GM12878 (cell line): Measurements from ENCODE around the gene NRXN3. TPM values are rescaled to one million over a fixed set of nuclear protein-coding genes. Genes with fewer than 3 reads are reported as not detected.

Experiments
- ATAC-seq: fragments of 200-7000 bp; cut with Tn5 transposase; 3 replicates; pipeline ENCODE4 v1.9.1; 2020; ENCODE audit warnings: mild to moderate bottlenecking, moderate library complexity
- BruUV-seq: library from RNA; stranded (reverse); fragments of 400-500 nt; replicated peaks from 2 replicates; lab custom pipeline; 2021; lab: Mats Ljungman, UMichigan
- CTCF ChIA-PET: fragments of 300-600 bp; sonication (Branson Sonifier 250); formaldehyde crosslinking; extraction: SDS; loops from one replicate; lab custom pipeline; 2021; ENCODE audit warnings: inconsistent platforms; lab: Yijun Ruan, JAX
- POLR2A ChIA-PET: fragments of 350-600 bp; formaldehyde crosslinking; extraction: SDS; loops from one replicate; lab custom pipeline; 2021; ENCODE audit warnings: inconsistent platforms; lab: Charles Lee
- RAD21 ChIA-PET: fragments of 300-600 bp; sonication (Branson Sonifier 250); formaldehyde crosslinking; loops from one replicate; lab custom pipeline; 2023; ENCODE audit warnings: antibody characterized with exemption; ENCODE audit not compliant: unreplicated experiment; lab: Charles Lee
- SMC1A ChIA-PET: fragments of 300-600 bp; sonication (Branson Sonifier 250); formaldehyde crosslinking; loops from one replicate; lab custom pipeline; 2023; ENCODE audit not compliant: unreplicated experiment, uncharacterized antibody; lab: Charles Lee
- DNase-seq: peaks from one replicate; pipeline ENCODE4 v3.0.0-alpha.2; 2011; ENCODE audit warnings: low read depth, low spot score
- FAIRE-seq: peaks from 3 replicates; lab custom pipeline; 2011; peaks lifted over from hg19 to GRCh38; lab: Jason Lieb, UNC
- H2AFZ ChIP-seq: 2 replicates; pipeline ENCODE4 v1.6.0; 2011; ENCODE audit warnings: low read depth, low read length, control low read depth; ENCODE audit not compliant: control insufficient read depth
- H3K27ac ChIP-seq: 2 replicates; pipeline ENCODE4 v1.5.1; 2011; ENCODE audit warnings: control low read depth; ENCODE audit not compliant: control insufficient read depth, insufficient read depth
- H3K27me3 ChIP-seq, 2 experiments: replicated peaks in 1 of 2; 2 replicates each; pipeline versions ENCODE4 v1.6.0 to v1.6.1; 2011; ENCODE audit warnings: low read length in 1 of 2; ENCODE audit not compliant: control insufficient read depth in 2 of 2, insufficient read depth in 2 of 2
- H3K36me3 ChIP-seq, 2 experiments: 2 replicates each; pipeline ENCODE4 v1.5.1; 2011; ENCODE audit warnings: low read length in 1 of 2; ENCODE audit not compliant: control insufficient read depth in 2 of 2, insufficient read depth in 2 of 2
- H3K4me1 ChIP-seq: 2 replicates; pipeline ENCODE4 v1.6.1; 2011; ENCODE audit warnings: mild to moderate bottlenecking, low read length, moderate library complexity, mixed read lengths; ENCODE audit not compliant: control insufficient read depth, insufficient read depth
- H3K4me2 ChIP-seq: 2 replicates; pipeline ENCODE4 v1.6.0; 2011; ENCODE audit warnings: control low read depth; ENCODE audit not compliant: control insufficient read depth, insufficient read depth
- H3K4me3 ChIP-seq: fragments of 200-600 bp; sonication (generic); 2 replicates; pipeline ENCODE4 v1.5.1; 2016
- H3K79me2 ChIP-seq: 2 replicates; pipeline ENCODE4 v1.6.0; 2011; ENCODE audit warnings: low read length; ENCODE audit not compliant: control insufficient read depth, insufficient read depth
- H3K9ac ChIP-seq: 2 replicates; pipeline ENCODE4 v1.8.0; 2011; ENCODE audit warnings: low read length, control low read depth, mixed read lengths; ENCODE audit not compliant: control insufficient read depth, insufficient read depth
- H3K9me3 ChIP-seq: replicated peaks from 3 replicates; pipeline ENCODE4 v1.5.1; 2011; ENCODE audit warnings: mild to moderate bottlenecking, low read length; ENCODE audit not compliant: control insufficient read depth, insufficient read depth
- H4K20me1 ChIP-seq: 2 replicates; pipeline ENCODE4 v1.6.0; 2011; ENCODE audit not compliant: control insufficient read depth, insufficient read depth
- ATF3 ChIP-seq: IDR thresholded peaks from 2 replicates; pipeline ENCODE4 v1.6.1; 2011; ENCODE audit warnings: low read depth, mild to moderate bottlenecking, low read length, moderate library complexity, borderline replicate concordance; ENCODE audit errors: extremely low read depth
- BCL11A ChIP-seq: IDR thresholded peaks from 2 replicates; pipeline ENCODE4 v1.6.1; 2011; ENCODE audit warnings: low read depth, low read length
- BHLHE40 ChIP-seq, 2 experiments: fragments of 450-650 bp in 1 of 2; IDR thresholded peaks; 2 replicates each; pipeline ENCODE4 v1.6.1; 2011 to 2017; ENCODE audit warnings: low read depth in 2 of 2, borderline replicate concordance in 1 of 2, improper control_type of control experiment in 1 of 2, low read length in 1 of 2, mild to moderate bottlenecking in 1 of 2
- BMI1 ChIP-seq: fragments of 450-650 bp; IDR thresholded peaks from 2 replicates; pipeline ENCODE4 v1.6.1; 2016; ENCODE audit warnings: mild to moderate bottlenecking, moderate library complexity, borderline replicate concordance
- CREM ChIP-seq: IDR thresholded peaks from 2 replicates; pipeline ENCODE4 v1.6.1; 2014; ENCODE audit warnings: antibody characterized with exemption, low read depth
- EED ChIP-seq: sonication (generic); IDR thresholded peaks from 2 replicates; pipeline ENCODE4 v1.6.1; 2016; ENCODE audit warnings: antibody characterized with exemption, low read depth
- ETV6 ChIP-seq, 2 experiments: fragments of 450-650 bp in 1 of 2; IDR thresholded peaks in 1 of 2; conservative IDR thresholded peaks in 1 of 2; 2 replicates each; pipeline ENCODE4 v1.6.1; 2014; ENCODE audit warnings: antibody characterized with exemption in 1 of 2, borderline replicate concordance in 1 of 2, low read depth in 1 of 2, mild to moderate bottlenecking in 1 of 2, moderate library complexity in 1 of 2
- EZH2 ChIP-seq: IDR thresholded peaks from 2 replicates; pipeline ENCODE4 v1.6.1; 2012; ENCODE audit warnings: low read depth, mild to moderate bottlenecking, control low read depth, inconsistent platforms, low read length, borderline replicate concordance; ENCODE audit not compliant: control insufficient read depth
- NBN ChIP-seq: fragments of 450-650 bp; IDR thresholded peaks from 2 replicates; pipeline ENCODE4 v1.6.1; 2016
- POLR2A ChIP-seq: IDR thresholded peaks from 2 replicates; pipeline ENCODE4 v1.6.1; 2011; ENCODE audit warnings: low read depth, mild to moderate bottlenecking, low read length
- RFX5 ChIP-seq: IDR thresholded peaks from 2 replicates; pipeline ENCODE4 v1.6.1; 2011; ENCODE audit warnings: low read depth, low read length, improper control_type of control experiment
- RUNX3 ChIP-seq: IDR thresholded peaks from 2 replicates; pipeline ENCODE4 v1.6.1; 2012; ENCODE audit warnings: low read length, inconsistent platforms
- SMAD5 ChIP-seq: IDR thresholded peaks from 2 replicates; pipeline ENCODE4 v1.6.1; 2016; ENCODE audit warnings: antibody characterized with exemption, low read depth
- WGBS: methylation state at CpG from one replicate; pipeline ENCODE4 v1.1.6; 2016; ENCODE audit warnings: low lambda C conversion rate; ENCODE audit not compliant: insufficient replicate concordance, insufficient coverage; ENCODE audit errors: missing lambda C conversion rate; 5-methylcytosine and 5-hydroxymethylcytosine counted together
- in situ Hi-C: fragments of 300-500 bp; cut with MboI; formaldehyde crosslinking; loops from 9 replicates; pipeline ENCODE4 v1.14.3; 2018; ENCODE audit warnings: mixed read lengths
- intact Hi-C: fragments of 100-400 bp; cut with micrococcal nuclease; formaldehyde crosslinking; loops from one replicate; pipeline ENCODE4 v1.14.2; 2022; ENCODE audit not compliant: unreplicated experiment
- polyA plus RNA-seq, 11 experiments: library from polyadenylated mRNA; depleted of rRNA in 4 of 11; unstranded in 6 of 11; stranded (reverse) in 5 of 11; fragments of >200 nt; fragmentation: Nextera tagmentation in 4 of 11; fragmentation: Illumina TruSeq in 1 of 11; extraction: Ambion mirVana in 4 of 11; extraction: Trizol in 1 of 11; gene quantifications; 1 replicate in 1 of 11; 2 replicates in 10 of 11; pipeline versions ENCODE4 v1.2.1 to v1.2.3, GENCODE V29; 2011 to 2016; ENCODE audit warnings: inconsistent platforms in 2 of 11, missing spikeins in 2 of 11, low read depth in 1 of 11
- total RNA-seq, 4 experiments: library from RNA; depleted of rRNA in 3 of 4; stranded (reverse); fragments of >200 nt in 3 of 4; fragmentation: Illumina TruSeq in 1 of 4; extraction: Trizol in 1 of 4; gene quantifications; 2 replicates each; pipeline versions ENCODE4 v1.2.1 to v1.2.3, GENCODE V29; 2013 to 2021

NRXN3 gene
- total and polyA plus RNA-seq, 10 of the 15 experiments (the other 5 are each of a cell fraction or from before 2014, with no cell fraction given): 0.52 to 3.3 (median 1.4) TPM

GRCh38 chr14:78701246-78701645 is 531.1 kb downstream of the NRXN3 start:
- in situ Hi-C loops: no loop called here
- Histone ChIP-seq H3K36me3 (no peaks in the 10 kb centered on the region), H3K27me3 (no peaks in the 10 kb centered on the region; a peak in 1 of 4 replicates), H3K79me2 (no peaks in the 10 kb centered on the region), H3K27ac (no peak overlapping the region), H3K4me2 (no peak overlapping the region), H4K20me1 (no peaks in the 10 kb centered on the region), H3K4me1 (no peaks in the 10 kb centered on the region), H3K4me3 (no peak overlapping the region), H2AFZ (no peak overlapping the region), H3K9me3 (no peaks in the 10 kb centered on the region), H3K9ac (no peak overlapping the region)
- 55% methylated on average over 5 of the region's 5 CpGs for WGBS
- ChIA-PET POLR2A (no interaction called here), CTCF (no interaction called here), RAD21 (no interaction called here), SMC1A (no interaction called here)
- intact Hi-C loops: no loop called here
- DNase-seq (no peak), FAIRE-seq (no peak), ATAC-seq (no peak)
- TF ChIP-seq ATF3 (no peak), RUNX3 (no peak), BHLHE40 (IDR thresholded peaks at IDR 0.05; ENCODE audit: borderline replicate concordance in 1 of 2, low read depth in 2 of 2, low read length in 1 of 2) (no peak)
- no TSS peak for BruUV-seq

GRCh38 chr14:78704965-78705364 is 534.8 kb downstream of the NRXN3 start:
- 46% methylated on average over 4 of the region's 4 CpGs for WGBS
- no peaks in the 10 kb centered on the region for H3K9me3 ChIP-seq
- H2AFZ ChIP-seq: no peak overlapping the region
- FAIRE-seq: no peak
- in situ Hi-C loops (no loop called here), intact Hi-C loops (no loop called here)
- ChIA-PET RAD21 (no interaction called here), POLR2A (no interaction called here), SMC1A (no interaction called here), CTCF (no interaction called here)
- H3K9ac ChIP-seq: no peak overlapping the region
- no peak overlapping the region for H3K27ac ChIP-seq
- ATAC-seq: no peak
- BruUV-seq: no TSS peak
- H3K27me3 ChIP-seq: no peaks in the 10 kb centered on the region; a peak in 1 of 4 replicates
- H3K4me1 ChIP-seq: no peaks in the 10 kb centered on the region
- no peak for TF ChIP-seq BMI1
- no peak for TF ChIP-seq RFX5
- no peak for TF ChIP-seq CREM
- TF ChIP-seq EZH2: no peak
- no peak for TF ChIP-seq ETV6 (conservative IDR thresholded peaks at IDR 0.05 in 1 of 2, IDR thresholded peaks at IDR 0.05 in 1 of 2; ENCODE audit: borderline replicate concordance in 1 of 2, low read depth in 1 of 2)
- no peak for TF ChIP-seq EED
- TF ChIP-seq BCL11A: no peak
- no peak for TF ChIP-seq POLR2A
- no peak for TF ChIP-seq SMAD5
- no peak for TF ChIP-seq NBN
- no peaks in the 10 kb centered on the region for H3K79me2 ChIP-seq
- DNase-seq: no peak
- no peak overlapping the region for H3K4me2 ChIP-seq
- no peaks in the 10 kb centered on the region for H3K36me3 ChIP-seq
- no peak overlapping the region for H3K4me3 ChIP-seq
- H4K20me1 ChIP-seq: no peaks in the 10 kb centered on the region
